A549 (cell line): ENCODE data around the gene SUSD5. TPM values are rescaled to one million over a fixed set of nuclear protein-coding genes. Genes with fewer than 3 reads are reported as not detected.

Experiments
- ATAC-seq, 2 experiments: fragments of 200-7000 bp in 1 of 2; fragments of >200 bp in 1 of 2; cut with Nextera tagmentation in 1 of 2; cut with Tn5 transposase in 1 of 2; 3 replicates each; pipeline versions ENCODE4 v1.8.0 to v1.9.1; 2018 to 2020; ENCODE audit warnings: mild to moderate bottlenecking in 1 of 2, moderate library complexity in 1 of 2
- CTCF ChIA-PET: fragments of 300-600 bp; sonication (Branson Sonifier 250); formaldehyde crosslinking; extraction: SDS; loops from one replicate; lab custom pipeline; 2021; ENCODE audit warnings: antibody characterized with exemption, inconsistent platforms; lab: Yijun Ruan, JAX
- POLR2A ChIA-PET: fragments of 350-600 bp; formaldehyde crosslinking; extraction: SDS; loops from one replicate; lab custom pipeline; 2021; ENCODE audit warnings: antibody characterized with exemption, inconsistent platforms; lab: Yijun Ruan, JAX
- DNase-seq, 2 experiments: peaks; one replicate each; pipeline versions ENCODE4 v3.0.0 to v3.0.0-alpha.2; 2011 to 2016; ENCODE audit warnings: low read depth in 1 of 2, low spot score in 1 of 2
- FAIRE-seq: peaks from 2 replicates; lab custom pipeline; 2011; peaks lifted over from hg19 to GRCh38; lab: Jason Lieb, UNC
- H3K27ac ChIP-seq, 2 experiments: fragments of >200 bp; sonication (Bioruptor Twin); formaldehyde crosslinking; 3 replicates each; pipeline ENCODE4 v1.5.1; 2016 to 2017
- H3K4me1 ChIP-seq: fragments of >200 bp; sonication (Bioruptor Twin); formaldehyde crosslinking; 3 replicates; pipeline ENCODE4 v1.6.1; 2016
- H3K4me2 ChIP-seq: fragments of >200 bp; sonication (Bioruptor Twin); formaldehyde crosslinking; 3 replicates; pipeline ENCODE4 v1.6.1; 2016
- H3K4me3 ChIP-seq: fragments of >200 bp; sonication (Bioruptor Twin); formaldehyde crosslinking; 3 replicates; pipeline ENCODE4 v1.5.1; 2016
- H3K9me3 ChIP-seq: fragments of >200 bp; sonication (Bioruptor Twin); formaldehyde crosslinking; 3 replicates; pipeline ENCODE4 v1.6.1; 2016
- BHLHE40 ChIP-seq: IDR thresholded peaks from 2 replicates; pipeline ENCODE4 v1.6.1; 2012; ENCODE audit warnings: low read depth, low read length, inconsistent platforms
- CBX8 ChIP-seq: fragments of 200-600 bp; sonication (generic); IDR thresholded peaks from 2 replicates; pipeline ENCODE4 v1.6.1; 2016
- CHD2 ChIP-seq: fragments of 150-350 bp; IDR thresholded peaks from 2 replicates; pipeline ENCODE4 v1.6.1; 2014; ENCODE audit warnings: low read length; ENCODE audit not compliant: partially characterized antibody
- CHD4 ChIP-seq: fragments of 200-600 bp; sonication (generic); IDR thresholded peaks from 2 replicates; pipeline ENCODE4 v1.6.1; 2016; ENCODE audit warnings: antibody characterized with exemption, mild to moderate bottlenecking, borderline replicate concordance
- EHF ChIP-seq: fragments of 250-450 bp; sonication (Bioruptor Pico); IDR thresholded peaks from 2 replicates; pipeline ENCODE4 v1.5.0; 2020; ENCODE audit warnings: mild to moderate bottlenecking
- FOSL2 ChIP-seq, 2 experiments: fragments of 450-650 bp in 1 of 2; fragments of >200 bp in 1 of 2; sonication (Bioruptor Twin) in 1 of 2; formaldehyde crosslinking; IDR thresholded peaks; 2 replicates each; pipeline versions ENCODE4 v1.5.0 to v1.6.1; 2016 to 2020; ENCODE audit warnings: mild to moderate bottlenecking in 1 of 2, moderate library complexity in 1 of 2
- HES2 ChIP-seq: fragments of >200 bp; sonication (Bioruptor Twin); formaldehyde crosslinking; IDR thresholded peaks from 2 replicates; pipeline ENCODE4 v1.6.1; 2016
- HEYL ChIP-seq: fragments of 250-450 bp; sonication (Bioruptor Pico); IDR thresholded peaks from 2 replicates; pipeline ENCODE4 v1.8.0; 2021; ENCODE audit warnings: mild to moderate bottlenecking, moderate library complexity
- HOXA7 ChIP-seq: fragments of 250-450 bp; sonication (Bioruptor Pico); IDR thresholded peaks from 2 replicates; pipeline ENCODE4 v1.5.0; 2020; ENCODE audit warnings: mild to moderate bottlenecking, moderate library complexity
- HOXB5 ChIP-seq: fragments of 250-450 bp; sonication (Bioruptor Pico); IDR thresholded peaks from 2 replicates; pipeline ENCODE4 v1.5.0; 2020; ENCODE audit warnings: mild to moderate bottlenecking, moderate library complexity
- JUNB ChIP-seq: fragments of >200 bp; sonication (Bioruptor Twin); formaldehyde crosslinking; IDR thresholded peaks from 2 replicates; pipeline ENCODE4 v1.6.1; 2016
- KDM5A ChIP-seq: fragments of 200-600 bp; sonication (generic); IDR thresholded peaks from 2 replicates; pipeline ENCODE4 v1.6.1; 2016; ENCODE audit warnings: antibody characterized with exemption, mild to moderate bottlenecking
- MAZ ChIP-seq: fragments of 150-350 bp; IDR thresholded peaks from 2 replicates; pipeline ENCODE4 v1.6.1; 2014; ENCODE audit warnings: antibody characterized with exemption, low read depth, low read length, borderline replicate concordance
- MYC ChIP-seq: IDR thresholded peaks from 2 replicates; pipeline ENCODE4 v1.6.1; 2012; ENCODE audit warnings: mild to moderate bottlenecking, inconsistent platforms, low read length, improper control_type of control experiment, borderline replicate concordance
- NPAS2 ChIP-seq: fragments of 250-450 bp; sonication (Bioruptor Pico); IDR thresholded peaks from 2 replicates; pipeline ENCODE4 v1.8.0; 2022; ENCODE audit warnings: mild to moderate bottlenecking, moderate library complexity, borderline replicate concordance
- PHF8 ChIP-seq: fragments of 200-600 bp; sonication (generic); IDR thresholded peaks from 2 replicates; pipeline ENCODE4 v1.6.1; 2016; ENCODE audit warnings: low read depth, mild to moderate bottlenecking, antibody characterized with exemption, moderate library complexity, borderline replicate concordance
- RAD21 ChIP-seq, 2 experiments: fragments of >200 bp in 1 of 2; sonication (Bioruptor Twin) in 1 of 2; formaldehyde crosslinking in 1 of 2; IDR thresholded peaks in 1 of 2; conservative IDR thresholded peaks in 1 of 2; 2 replicates in 1 of 2; 3 replicates in 1 of 2; pipeline ENCODE4 v1.6.1; 2012 to 2018; ENCODE audit warnings: inconsistent platforms in 1 of 2
- RCOR1 ChIP-seq: fragments of 150-350 bp; IDR thresholded peaks from 2 replicates; pipeline ENCODE4 v1.6.1; 2014; ENCODE audit warnings: antibody characterized with exemption, low read length, low read depth
- SMC3 ChIP-seq: fragments of >200 bp; sonication (Bioruptor Twin); formaldehyde crosslinking; IDR thresholded peaks from 3 replicates; pipeline ENCODE4 v1.6.1; 2018; ENCODE audit warnings: inconsistent platforms
- TFCP2L1 ChIP-seq: fragments of 250-450 bp; sonication (Bioruptor Pico); IDR thresholded peaks from 2 replicates; pipeline ENCODE4 v1.5.0; 2021; ENCODE audit warnings: mild to moderate bottlenecking
- TP53 ChIP-seq: fragments of 250-450 bp; sonication (Bioruptor Pico); IDR thresholded peaks from 2 replicates; pipeline ENCODE4 v1.5.0; 2021; ENCODE audit warnings: mild to moderate bottlenecking, moderate library complexity
- WGBS: methylation state at CpG from one replicate; pipeline ENCODE4 v1.1.6; 2017; ENCODE audit errors: missing lambda C conversion rate; 5-methylcytosine and 5-hydroxymethylcytosine counted together
- polyA plus RNA-seq, 4 experiments: library from polyadenylated mRNA; depleted of rRNA in 3 of 4; stranded (reverse); fragments of >200 nt; fragmentation: RNase III in 1 of 4; extraction: RNeasy Plus Mini Kit Qiagen cat#74134 plus additional on column Dnase treatment in 1 of 4; gene quantifications; 2 replicates in 3 of 4; 3 replicates in 1 of 4; pipeline ENCODE4 v1.2.3, GENCODE V29; 2011 to 2017
- TF ChIP-seq, protein P1 (sequence below): fragments of >200 bp; sonication (Bioruptor Twin); formaldehyde crosslinking; IDR thresholded peaks from 3 replicates; pipeline ENCODE4 v1.6.1; 2016

The SUSD5 gene
- polyA plus RNA-seq, 2 of the 4 experiments (the other 2 are of a cell fraction): 0.63 to 1.7 TPM

DNA sequence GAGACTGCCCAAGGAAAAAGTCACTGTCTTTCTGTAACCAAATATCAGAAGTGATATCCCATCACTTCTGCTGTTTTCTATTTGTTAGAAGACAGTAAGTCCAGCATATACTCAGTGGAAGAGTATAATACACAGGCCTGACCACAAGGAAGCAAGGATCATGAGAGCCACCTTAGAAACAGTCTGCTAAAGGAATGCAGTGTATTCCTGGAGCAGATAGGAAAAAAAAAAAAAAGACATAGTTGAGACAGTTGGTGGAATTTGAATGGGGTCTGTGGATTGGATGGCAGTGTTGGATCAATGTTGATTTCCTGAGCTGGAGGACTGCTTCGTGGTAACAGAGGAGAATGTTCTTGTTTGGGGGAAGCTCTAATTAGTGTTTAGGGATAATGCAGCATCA, 32.1 kb upstream of the SUSD5 start (continued):
- TF ChIP-seq, protein P1, sequence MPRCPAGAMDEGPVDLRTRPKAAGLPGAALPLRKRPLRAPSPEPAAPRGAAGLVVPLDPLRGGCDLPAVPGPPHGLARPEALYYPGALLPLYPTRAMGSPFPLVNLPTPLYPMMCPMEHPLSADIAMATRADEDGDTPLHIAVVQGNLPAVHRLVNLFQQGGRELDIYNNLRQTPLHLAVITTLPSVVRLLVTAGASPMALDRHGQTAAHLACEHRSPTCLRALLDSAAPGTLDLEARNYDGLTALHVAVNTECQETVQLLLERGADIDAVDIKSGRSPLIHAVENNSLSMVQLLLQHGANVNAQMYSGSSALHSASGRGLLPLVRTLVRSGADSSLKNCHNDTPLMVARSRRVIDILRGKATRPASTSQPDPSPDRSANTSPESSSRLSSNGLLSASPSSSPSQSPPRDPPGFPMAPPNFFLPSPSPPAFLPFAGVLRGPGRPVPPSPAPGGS: no peak

- H3K4me2 ChIP-seq: no peak overlapping the region
- H3K4me1 ChIP-seq: no peaks in the 10 kb centered on the region
- TF ChIP-seq NPAS2 (CRISPR knock-in tag): no peak
- H3K27ac ChIP-seq: no peak overlapping the region
- FAIRE-seq (no peak), DNase-seq (no peak), ATAC-seq (no peak)
- ChIA-PET CTCF (interaction anchor here (0.6 kb wide), 1 partner anchor 471 kb away, joined by 3 read pairs; the partner anchor contains the start of gene CLASP2), POLR2A (no interaction called here)
- H3K9me3 ChIP-seq: no peaks in the 10 kb centered on the region
- H3K4me3 ChIP-seq: no peak overlapping the region
These were observed 28.2 kb upstream of the SUSD5 start for GRCh38 chr3:33246786-33247185.

DNA sequence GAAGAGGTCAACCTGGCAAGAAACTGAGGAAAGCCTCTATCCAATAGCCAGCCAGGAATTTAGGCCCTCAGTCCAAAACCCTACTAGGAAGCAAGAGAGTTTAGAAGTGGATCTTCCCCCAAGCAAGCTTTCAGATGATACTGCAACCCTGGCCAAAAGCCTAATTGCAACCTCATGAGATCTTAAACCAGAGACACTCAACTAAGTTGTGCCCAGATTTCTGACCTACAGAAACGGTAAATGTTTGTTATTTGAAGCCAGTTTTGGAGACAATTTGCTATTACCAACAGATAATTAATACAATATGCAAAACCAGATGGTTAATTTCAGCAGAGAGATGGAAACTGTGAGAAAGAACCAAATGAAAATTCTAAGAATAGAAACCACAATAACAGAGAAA, 21.7 kb upstream of the SUSD5 start:
- Histone ChIP-seq H3K27ac (no peak overlapping the region), H3K4me3 (no peak overlapping the region), H3K9me3 (peaks cover 2% of the 10 kb centered on the region; the same call in 1 of the 3 replicates), H3K4me2 (no peak overlapping the region), H3K4me1 (no peaks in the 10 kb centered on the region)
- no peak for TF ChIP-seq SMC3
- no peak for TF ChIP-seq JUNB
- no peak for TF ChIP-seq HEYL
- TF ChIP-seq CBX8: no peak
- no peak for TF ChIP-seq TP53
- no peak for TF ChIP-seq TFCP2L1 (CRISPR knock-in tag)
- TF ChIP-seq CHD2: no peak
- TF ChIP-seq KDM5A: no peak
- no peak for TF ChIP-seq RAD21 (conservative IDR thresholded peaks at IDR 0.05 in 1 of 2, IDR thresholded peaks at IDR 0.05 in 1 of 2)
- no peak for TF ChIP-seq HES2
- TF ChIP-seq CHD4: no peak
- no peak for TF ChIP-seq MAZ
- no peak for TF ChIP-seq BHLHE40
- no peak for TF ChIP-seq EHF
- no peak for TF ChIP-seq MYC
- no peak for TF ChIP-seq HOXB5 (CRISPR knock-in tag)
- TF ChIP-seq HOXA7 (CRISPR knock-in tag): no peak
- no peak for TF ChIP-seq FOSL2 (IDR thresholded peaks at IDR 0.05)
- TF ChIP-seq FOSL2 (CRISPR knock-in tag; IDR thresholded peaks at IDR 0.05): no peak
- 7% methylated on average over 1 of the region's 1 CpG for WGBS
- no peak for FAIRE-seq
- ChIA-PET POLR2A (no interaction called here), CTCF (interaction anchor here (0.7 kb wide), 1 partner anchor 109 kb away, joined by 3 read pairs; no protein-coding TSS in a partner anchor)
- no peak for DNase-seq
- ATAC-seq: no peak

GRCh38 chr3:33238923-33239322, 20.3 kb upstream of the SUSD5 start:
- DNase-seq (no peak), ATAC-seq (no peak), FAIRE-seq (no peak)
- Histone ChIP-seq H3K4me1 (no peaks in the 10 kb centered on the region), H3K4me2 (no peak overlapping the region), H3K27ac (no peak overlapping the region), H3K9me3 (peaks cover 2% of the 10 kb centered on the region; the same call in 1 of the 3 replicates), H3K4me3 (no peak overlapping the region)
- ChIA-PET POLR2A (no interaction called here), CTCF (no interaction called here)
- 50% methylated on average over 1 of the region's 1 CpG for WGBS
- TF ChIP-seq RCOR1: no peak
- no peak for TF ChIP-seq PHF8
- no peak for TF ChIP-seq EHF
- no peak for TF ChIP-seq TFCP2L1 (CRISPR knock-in tag)
- TF ChIP-seq BHLHE40: no peak
